Tibial nerve (tissue), 4 donors: Measurements from ENCODE around the gene PDILT.

Experiments
- EP300 ChIP-seq, 2 donors: sonication (generic); formaldehyde crosslinking; IDR thresholded peaks; one replicate each; pipeline ENCODE4 v1.6.1; 2017; ENCODE audit warnings: antibody characterized with exemption in 2 of 2, mild to moderate bottlenecking in 1 of 2
- TF ChIP-seq, protein P1 (sequence below), 5 experiments: fragments of 200-600 bp in 3 of 5; fragments of 450-650 bp in 2 of 5; sonication (generic) in 3 of 5; IDR thresholded peaks; one replicate each; pipeline ENCODE4 v1.5.1; 2016 to 2019; ENCODE audit warnings: antibody characterized with exemption in 5 of 5, mild to moderate bottlenecking in 3 of 5, moderate library complexity in 2 of 5

GRCh38 chr16:20399185-20399584 is 5.4 kb downstream of the PDILT start:
- TF ChIP-seq, protein P1, sequence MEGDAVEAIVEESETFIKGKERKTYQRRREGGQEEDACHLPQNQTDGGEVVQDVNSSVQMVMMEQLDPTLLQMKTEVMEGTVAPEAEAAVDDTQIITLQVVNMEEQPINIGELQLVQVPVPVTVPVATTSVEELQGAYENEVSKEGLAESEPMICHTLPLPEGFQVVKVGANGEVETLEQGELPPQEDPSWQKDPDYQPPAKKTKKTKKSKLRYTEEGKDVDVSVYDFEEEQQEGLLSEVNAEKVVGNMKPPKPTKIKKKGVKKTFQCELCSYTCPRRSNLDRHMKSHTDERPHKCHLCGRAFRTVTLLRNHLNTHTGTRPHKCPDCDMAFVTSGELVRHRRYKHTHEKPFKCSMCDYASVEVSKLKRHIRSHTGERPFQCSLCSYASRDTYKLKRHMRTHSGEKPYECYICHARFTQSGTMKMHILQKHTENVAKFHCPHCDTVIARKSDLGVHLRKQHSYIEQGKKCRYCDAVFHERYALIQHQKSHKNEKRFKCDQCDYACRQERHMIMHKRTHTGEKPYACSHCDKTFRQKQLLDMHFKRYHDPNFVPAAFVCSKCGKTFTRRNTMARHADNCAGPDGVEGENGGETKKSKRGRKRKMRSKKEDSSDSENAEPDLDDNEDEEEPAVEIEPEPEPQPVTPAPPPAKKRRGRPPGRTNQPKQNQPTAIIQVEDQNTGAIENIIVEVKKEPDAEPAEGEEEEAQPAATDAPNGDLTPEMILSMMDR (IDR thresholded peaks at IDR 0.05): no peak
- TF ChIP-seq EP300 (IDR thresholded peaks at IDR 0.05): no peak
